ENCODE measurements around the gene PRICKLE4.

DNA sequence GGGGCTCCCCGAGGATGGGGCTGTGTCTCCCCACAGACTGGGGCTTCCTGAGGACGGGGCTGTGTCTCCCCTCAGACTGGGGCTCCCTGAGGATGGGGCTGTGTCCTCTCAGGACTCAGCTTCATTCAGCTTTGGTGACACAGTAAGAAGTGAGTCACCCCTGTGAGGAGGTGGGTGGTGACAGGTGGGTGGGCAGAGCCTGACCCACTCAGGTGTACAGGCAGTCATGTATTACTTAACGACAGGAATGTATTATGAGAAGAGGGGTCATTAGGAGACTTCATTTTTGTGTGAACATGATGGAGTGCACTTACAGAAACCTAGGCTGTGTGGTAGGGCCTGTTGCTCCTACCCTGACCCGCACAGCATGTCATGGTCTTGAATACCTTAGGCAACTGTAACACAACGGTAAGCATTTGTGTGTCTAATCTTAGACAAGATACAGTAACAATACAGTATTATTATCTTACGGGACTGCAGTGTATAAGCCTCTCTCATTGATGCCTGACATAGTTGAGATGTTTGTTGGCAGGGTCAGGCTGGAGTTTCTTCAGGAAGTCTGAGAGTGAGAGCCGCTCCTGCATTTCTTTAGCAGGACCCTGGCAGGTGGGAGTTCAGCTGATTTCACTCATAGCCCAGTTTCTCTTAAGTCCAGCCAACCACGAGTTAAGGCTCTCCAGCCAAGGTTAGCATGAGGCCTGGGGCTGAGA, 22.5 kb upstream of the PRICKLE4 start:
- no peak for TF ChIP-seq POLR2A (IDR thresholded peaks at IDR 0.05; ENCODE audit: low read depth)
- no peak for TF ChIP-seq POLR2AphosphoS5 (IDR thresholded peaks at IDR 0.05)
